HG03066 (cell line): ENCODE results near the gene IRX2.

Experiments
- ATAC-seq: cut with Tn5 transposase; IDR thresholded peaks from one replicate; pipeline ENCODE4 v1.9.1; 2021; ENCODE audit warnings: low read depth; ENCODE audit not compliant: unreplicated experiment

Gene IRX2

GRCh38 chr5:2742921-2743679 is 8.4 kb downstream of the IRX2 start:
- no peak for ATAC-seq

DNA sequence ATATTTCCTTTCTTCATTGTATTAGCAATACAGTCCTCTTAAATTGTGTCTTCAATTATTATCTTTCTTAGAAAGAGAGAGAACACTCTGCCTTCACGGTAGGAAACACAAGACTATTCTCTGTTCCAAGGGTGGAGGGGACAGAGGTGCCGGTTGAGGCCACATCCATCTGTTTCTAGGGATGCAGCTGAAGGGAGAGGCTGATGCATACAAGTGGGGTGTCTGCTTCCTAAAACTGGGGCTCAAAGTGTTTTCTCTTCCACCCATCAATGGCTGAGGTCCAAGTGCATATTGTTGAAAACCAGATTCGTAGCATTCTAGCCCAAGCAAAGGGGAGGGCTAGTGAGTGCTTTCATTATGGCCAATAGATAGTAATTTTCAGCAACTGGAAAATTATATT is 9.5 kb downstream of the IRX2 start:
- ATAC-seq: no peak

DNA sequence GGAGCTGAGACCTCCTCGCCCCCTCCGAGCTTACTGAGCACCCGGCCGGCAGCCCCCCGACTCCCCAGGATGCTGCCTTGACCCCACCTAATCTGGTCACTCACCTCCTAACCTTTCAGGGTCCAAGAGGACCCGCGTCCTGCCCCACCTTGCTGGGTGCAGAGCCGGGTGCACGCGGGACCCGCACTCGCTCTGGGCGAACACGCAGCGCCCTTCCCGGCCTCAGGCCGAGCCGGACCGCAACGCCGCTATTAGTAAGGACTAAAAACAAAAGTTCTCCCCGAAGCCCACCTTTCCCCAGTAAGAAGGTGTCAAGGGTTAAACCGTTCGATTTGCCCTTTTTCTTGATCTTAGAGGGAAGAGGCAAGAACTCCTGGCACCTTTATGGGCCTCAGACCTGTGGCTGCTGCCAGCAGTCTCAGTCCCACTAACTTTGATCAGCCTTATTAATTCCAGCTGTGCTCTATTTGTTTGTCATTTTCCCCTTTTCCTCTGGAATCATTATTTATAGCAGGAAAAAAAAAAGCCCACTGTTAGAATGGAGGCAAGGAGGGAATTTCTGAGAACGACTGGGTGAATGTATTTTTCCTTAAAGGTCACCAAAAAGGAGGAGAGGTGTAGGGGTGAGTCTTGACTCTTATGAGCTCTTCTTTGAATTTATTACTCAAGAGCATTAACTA is 10.5 kb downstream of the IRX2 start:
- no peak for ATAC-seq

GRCh38 chr5:2740051-2740875 is 11.2 kb downstream of the IRX2 start:
- no peak for ATAC-seq

DNA sequence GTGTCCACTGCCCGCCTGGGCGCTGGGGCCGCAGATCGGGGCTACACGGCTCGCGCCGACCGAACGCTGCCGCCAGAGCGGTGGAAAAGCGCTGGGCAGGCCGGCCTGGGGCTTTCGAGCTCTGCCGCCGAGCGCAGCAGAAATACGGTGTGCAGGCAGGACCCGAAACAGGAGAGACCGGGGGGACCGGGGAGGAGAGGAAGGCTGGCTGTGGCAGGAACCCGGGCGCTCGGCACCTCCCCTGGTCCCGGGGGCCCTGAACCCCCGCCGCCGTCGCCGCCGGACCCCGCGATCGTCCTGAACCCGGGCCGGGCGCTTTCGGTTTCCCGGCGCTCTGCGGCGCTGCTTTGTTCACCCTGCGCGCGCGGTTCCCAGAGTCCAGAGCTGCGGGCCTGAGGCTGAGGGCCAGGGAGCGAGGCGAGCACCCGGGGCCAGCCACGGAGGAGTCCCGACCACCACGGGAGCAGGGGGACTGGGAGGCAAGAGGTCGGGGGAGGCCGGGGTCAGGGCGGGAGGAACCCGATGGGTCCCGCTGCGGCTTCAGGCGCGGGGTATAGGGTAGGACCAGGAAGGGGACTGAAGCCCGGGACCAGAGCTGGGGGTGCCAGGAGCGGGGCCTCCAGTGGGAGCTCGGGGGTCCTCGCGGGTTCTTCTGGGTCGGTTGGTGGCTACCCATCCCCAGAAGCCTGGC is 12.0 kb downstream of the IRX2 start:
- no peak for ATAC-seq

DNA sequence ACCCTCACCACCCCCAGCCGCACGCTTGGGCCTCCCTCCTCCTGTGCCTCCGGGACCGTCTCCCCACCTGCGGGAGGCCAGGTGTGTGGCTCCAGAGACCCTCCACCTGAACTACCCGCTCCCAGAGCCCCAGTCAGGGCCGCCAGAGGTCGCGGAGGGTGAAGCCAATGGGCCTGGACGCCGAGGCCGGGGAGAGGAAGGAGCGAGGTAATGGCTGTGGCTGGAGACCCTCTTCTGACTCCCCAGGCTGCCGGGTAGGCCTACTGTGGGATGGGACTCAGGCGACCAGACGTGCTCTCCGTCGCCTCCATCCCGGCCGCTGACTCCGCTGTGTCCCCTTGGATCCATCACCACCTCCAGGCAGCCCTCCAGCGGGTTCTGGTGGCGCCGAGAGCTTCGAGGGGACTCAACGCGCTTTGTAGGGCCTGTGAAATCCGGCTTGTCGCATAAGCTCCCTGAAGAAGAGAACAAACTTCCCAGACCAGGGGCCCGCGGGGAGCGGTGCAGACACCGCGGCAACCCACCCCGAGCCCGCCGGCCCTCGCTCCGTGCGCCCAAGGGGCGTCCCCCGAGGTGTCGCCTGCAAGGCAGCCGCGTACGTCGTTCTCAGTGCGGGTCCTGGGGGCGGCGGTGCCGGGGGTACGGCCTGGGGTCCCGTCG is 12.6 kb downstream of the IRX2 start:
- ATAC-seq: no peak

GRCh38 chr5:2738156-2738699 is 13.2 kb downstream of the IRX2 start:
- ATAC-seq: no peak

DNA sequence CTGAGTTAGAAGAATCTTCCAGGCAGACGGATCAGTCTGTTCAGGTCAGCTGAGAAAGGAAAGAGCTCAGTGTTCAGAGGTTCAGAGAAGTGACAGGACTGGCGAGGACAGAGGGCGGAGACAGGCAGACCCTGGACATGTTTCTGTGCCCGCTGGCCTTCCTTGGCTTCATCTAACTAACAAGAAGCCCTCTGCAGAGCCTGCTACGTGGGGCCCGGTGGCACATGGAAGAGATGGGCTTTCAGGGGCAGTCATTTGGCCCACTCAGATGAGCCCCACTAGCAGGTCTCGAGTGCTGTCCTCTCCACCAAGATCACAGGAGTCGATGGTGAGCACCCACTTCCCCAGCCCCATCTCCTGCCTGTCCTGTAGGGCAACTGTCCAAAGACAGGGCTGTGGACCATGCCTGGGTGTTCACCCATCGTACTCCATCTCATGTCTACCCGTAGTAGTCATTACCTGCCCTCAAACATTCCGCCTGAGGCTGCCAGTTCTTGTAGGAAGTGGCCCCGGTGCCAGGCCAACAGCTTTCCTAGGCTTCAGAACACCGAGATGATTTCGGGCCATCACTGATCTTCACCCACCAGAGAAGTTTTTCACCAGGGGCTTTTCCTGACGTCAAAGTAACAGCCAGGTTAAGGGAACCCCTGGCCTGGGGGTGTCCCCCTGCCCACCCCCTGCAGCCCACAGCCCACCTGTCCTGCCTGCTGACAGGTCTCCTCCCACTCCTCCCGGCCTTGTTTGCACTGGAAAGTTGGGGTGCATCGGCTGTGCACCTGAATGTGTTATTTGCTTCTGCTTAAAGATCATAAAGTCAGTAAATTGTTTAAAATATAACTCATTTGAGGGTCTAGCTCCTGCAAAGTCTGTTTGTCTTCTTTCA is 14.0 kb downstream of the IRX2 start:
- ATAC-seq: no peak

- ATAC-seq: no peak
Measured at GRCh38 chr5:2736872-2737271, 14.6 kb downstream of the IRX2 start.

DNA sequence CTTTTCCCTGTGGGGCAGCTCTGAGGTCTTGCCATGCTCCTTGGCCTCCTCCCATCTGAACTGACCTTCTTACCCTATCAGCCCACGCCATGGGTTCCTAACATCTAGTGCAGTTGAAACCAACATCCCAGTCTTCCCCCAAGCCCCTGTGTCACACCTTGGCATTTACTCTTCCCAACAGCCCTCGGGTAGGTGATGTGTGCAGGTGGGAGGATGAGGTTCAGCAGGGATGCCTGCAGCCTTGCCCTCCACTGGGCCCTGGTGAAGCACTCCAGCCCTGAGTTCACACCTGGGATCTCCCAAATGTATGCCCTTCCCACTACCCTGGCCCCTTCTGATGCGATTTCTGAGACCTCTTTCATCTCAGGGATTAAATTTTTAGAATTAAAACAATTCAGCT is 15.5 kb downstream of the IRX2 start:
- ATAC-seq: no peak

DNA sequence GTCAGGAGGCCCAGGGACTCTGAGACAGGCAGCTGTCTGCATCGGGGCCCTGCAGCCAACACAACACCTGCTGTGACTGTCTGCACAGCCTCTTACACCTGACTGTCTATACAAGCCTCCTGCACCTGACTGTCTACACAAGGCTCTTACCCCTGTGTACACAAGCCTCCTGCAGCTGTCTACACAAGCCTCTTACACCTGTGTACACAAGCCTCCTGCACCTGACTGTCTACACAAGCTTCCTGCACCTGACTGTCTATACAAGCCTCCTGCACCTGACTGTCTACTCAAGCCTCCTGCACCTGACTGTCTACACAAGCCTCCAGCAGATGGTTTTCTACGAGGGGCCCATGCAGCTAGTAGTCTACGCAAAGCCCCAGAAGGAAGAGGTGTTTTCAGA is 18.6 kb downstream of the IRX2 start:
- no peak for ATAC-seq

DNA sequence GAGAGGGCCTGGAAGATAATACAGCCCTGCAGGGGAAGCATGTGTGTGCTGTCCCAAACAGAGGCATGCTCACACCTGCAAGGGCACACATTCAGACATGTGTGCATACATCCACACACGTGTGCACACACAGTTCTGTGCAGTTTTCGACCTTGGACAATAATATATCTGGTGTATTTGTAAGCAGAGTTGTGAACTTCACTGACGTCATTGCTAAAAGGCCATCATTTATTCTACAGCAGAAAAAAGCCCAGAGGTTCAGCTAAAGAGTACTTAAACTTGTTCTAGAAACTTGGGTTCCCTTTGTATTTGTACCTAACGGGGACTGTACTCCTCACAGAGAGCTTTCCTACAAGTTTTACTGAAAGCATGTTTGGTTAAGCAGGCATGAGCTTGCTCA is 19.5 kb downstream of the IRX2 start:
- no peak for ATAC-seq

DNA sequence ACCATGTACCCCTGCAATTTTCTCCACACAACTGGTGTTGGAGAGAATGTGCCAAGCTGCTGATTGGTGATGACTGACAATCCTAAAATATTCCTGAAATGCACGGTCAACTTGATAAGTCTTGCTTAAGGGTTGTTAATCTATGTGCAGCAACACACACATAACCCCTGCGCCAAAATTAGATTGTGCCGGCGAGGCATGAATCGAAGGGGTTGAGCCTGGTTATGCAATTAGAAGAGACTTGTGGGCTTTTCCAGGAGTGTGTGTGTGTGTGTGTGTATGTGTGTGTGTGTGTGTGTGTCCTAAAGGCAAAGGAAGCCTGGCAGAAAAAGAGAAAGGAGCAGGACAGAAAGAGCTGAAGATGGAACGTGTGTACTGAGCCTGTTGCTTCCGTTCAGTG is 22.3 kb downstream of the IRX2 start:
- ATAC-seq: no peak

DNA sequence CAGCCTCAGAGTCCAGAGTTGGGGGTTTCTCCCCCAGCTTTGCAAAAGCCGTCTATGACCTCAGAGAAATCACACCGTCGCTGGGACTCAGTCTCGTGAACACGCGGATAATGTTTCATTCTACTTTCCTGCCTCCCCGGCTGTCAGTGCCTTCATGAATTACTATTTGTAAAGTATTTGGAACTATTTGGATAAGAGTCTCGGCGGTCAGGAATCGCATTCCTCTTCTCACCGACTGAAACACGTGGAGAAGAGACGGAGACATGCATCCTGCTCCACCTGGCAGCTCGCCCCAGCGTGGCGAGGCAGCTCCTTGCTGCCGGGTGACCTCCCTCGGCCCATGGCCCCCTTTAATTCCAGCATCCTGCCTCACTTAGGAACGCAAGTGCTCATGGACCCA is 23.9 kb downstream of the IRX2 start:
- ATAC-seq: no peak

DNA sequence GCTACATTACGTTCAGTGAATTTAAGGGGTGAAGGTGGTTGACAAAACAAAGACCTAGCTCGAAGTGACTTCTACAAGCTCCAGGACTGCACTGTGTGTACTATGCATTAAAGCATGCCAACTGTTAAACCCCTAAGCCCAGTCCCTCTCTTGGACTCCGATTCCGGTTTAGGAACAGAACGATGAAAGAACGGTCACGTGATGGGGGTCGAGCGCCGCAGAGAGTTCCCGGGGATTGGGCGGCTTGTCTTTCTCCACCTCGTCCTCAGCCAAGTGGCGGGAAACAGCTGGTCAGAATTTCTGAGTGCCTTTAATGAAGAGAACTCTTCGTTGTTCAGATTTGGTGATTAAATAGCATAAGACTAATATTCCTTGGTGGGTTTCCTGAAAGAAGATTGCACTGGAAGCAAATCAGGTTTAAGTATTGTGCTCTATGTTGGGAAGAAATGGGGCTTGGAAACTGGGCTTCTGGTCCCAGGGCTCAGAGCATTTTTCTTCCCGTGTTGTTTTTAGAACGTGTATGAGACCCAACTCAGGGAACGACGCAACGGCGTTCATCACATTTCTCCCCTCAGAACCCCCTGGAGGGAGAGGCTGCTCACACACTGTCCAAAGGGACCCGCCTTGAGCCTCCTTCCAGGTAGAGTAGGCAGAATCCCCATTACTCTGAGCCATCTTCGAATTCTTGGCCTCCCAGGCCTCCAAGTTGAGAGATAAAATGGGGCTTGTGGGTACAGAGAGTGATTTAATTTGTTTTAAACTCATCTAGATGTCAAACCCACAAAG is 25.3 kb downstream of the IRX2 start:
- no peak for ATAC-seq

GRCh38 chr5:2724831-2725230 is 26.6 kb downstream of the IRX2 start:
- ATAC-seq: no peak

DNA sequence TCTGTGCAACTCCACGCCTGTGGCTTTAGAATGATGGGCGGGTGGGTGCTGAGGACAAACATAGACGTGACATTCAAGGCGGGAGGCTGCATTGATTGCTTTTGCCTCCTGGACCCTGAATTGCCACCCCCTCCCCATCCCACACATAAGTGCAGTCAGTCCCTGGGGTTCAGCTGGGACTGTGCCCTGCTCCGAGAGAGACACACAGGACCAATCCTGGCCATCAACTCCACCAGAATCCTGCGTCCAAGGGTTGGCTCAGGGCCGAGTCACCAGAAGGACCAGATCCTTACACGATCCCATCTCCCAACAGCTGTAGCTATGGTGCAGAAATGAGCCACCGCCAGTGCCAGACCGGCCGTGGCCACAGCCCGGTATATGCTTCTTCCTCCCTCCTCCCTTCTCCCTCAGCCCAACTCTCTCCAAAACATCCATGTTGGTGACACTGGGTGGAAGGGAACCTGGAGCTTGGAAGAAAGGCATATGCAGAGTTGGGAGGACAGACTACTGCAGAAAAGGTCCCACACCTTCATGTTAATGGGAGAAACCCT is 27.4 kb downstream of the IRX2 start:
- ATAC-seq: no peak

DNA sequence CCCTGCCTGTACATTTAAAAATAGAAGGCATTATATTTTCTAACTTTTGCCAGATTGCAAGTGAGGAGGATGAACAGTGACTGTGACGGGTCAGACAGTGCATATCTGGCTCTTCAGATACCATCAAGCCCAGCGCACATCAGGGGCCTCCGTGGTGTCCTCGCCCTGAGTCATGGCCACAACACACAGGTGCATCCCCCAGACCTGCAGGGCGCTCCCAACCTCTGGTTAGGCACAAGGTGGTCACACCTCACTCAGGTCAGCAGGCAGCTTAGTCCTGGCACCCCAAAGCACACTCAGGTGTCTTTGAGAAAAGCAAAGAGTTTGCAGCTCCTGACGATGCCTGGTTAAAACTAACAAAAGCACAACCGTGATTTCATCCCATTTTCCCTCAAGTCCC is 28.6 kb downstream of the IRX2 start:
- ATAC-seq: no peak
